HEK293 (cell line): Measurements from ENCODE around the gene ADAMTSL5.
A peak's percentile ranks its signal among the peaks of the same experiment; 100 is the strongest.

Source experiments
- CTCF ChIA-PET: fragments of 350-600 bp; formaldehyde crosslinking; extraction: SDS; loops from one replicate; lab custom pipeline; 2021; ENCODE audit warnings: antibody characterized with exemption; lab: Yijun Ruan, JAX
- POLR2A ChIA-PET: fragments of 300-600 bp; formaldehyde crosslinking; extraction: SDS; loops from one replicate; lab custom pipeline; 2020; ENCODE audit warnings: antibody characterized with exemption, inconsistent platforms; lab: Yijun Ruan, JAX
- H3K27ac ChIP-seq: fragments of 200-500 bp; sonication (Bioruptor generic); 2 replicates; pipeline ENCODE4 v1.5.1; 2014; ENCODE audit warnings: low read depth, low read length, control low read depth, inconsistent platforms; ENCODE audit errors: extremely low read depth
- H3K36me3 ChIP-seq, 2 experiments: fragments of 200-500 bp in 1 of 2; sonication (Bioruptor generic) in 1 of 2; 1 replicate in 1 of 2; 2 replicates in 1 of 2; pipeline ENCODE4 v1.5.1; 2014 to 2017; ENCODE audit warnings: inconsistent platforms in 2 of 2, low read length in 2 of 2; ENCODE audit not compliant: control insufficient read depth in 2 of 2, insufficient read depth in 1 of 2
- H3K4me1 ChIP-seq: fragments of 200-500 bp; sonication (Bioruptor generic); 2 replicates; pipeline ENCODE4 v1.5.1; 2014; ENCODE audit warnings: mild to moderate bottlenecking, low read length, inconsistent platforms; ENCODE audit not compliant: control insufficient read depth, insufficient read depth
- H3K4me3 ChIP-seq: 2 replicates; pipeline ENCODE4 v1.5.1; 2011; ENCODE audit warnings: low read depth, mild to moderate bottlenecking, control low read depth, low read length, moderate library complexity
- H3K9me3 ChIP-seq: fragments of 200-500 bp; sonication (Bioruptor generic); 2 replicates; pipeline ENCODE4 v1.5.1; 2014; ENCODE audit warnings: low read depth, low read length, inconsistent platforms; ENCODE audit not compliant: control insufficient read depth, insufficient read depth
- ATF2 ChIP-seq: fragments of 450-650 bp; formaldehyde crosslinking; IDR thresholded peaks from 2 replicates; pipeline ENCODE4 v1.5.1; 2016; ENCODE audit warnings: missing biosample characterization, missing genetic modification characterization, low read depth
- EGR2 ChIP-seq: fragments of 450-650 bp; formaldehyde crosslinking; IDR thresholded peaks from 2 replicates; pipeline ENCODE4 v1.5.1; 2016; ENCODE audit warnings: low read depth, missing biosample characterization, missing genetic modification characterization
- HIC1 ChIP-seq: fragments of 450-650 bp; formaldehyde crosslinking; IDR thresholded peaks from 2 replicates; pipeline ENCODE4 v1.5.1; 2016; ENCODE audit warnings: missing biosample characterization, missing genetic modification characterization
- MZF1 ChIP-seq: fragments of 450-650 bp; formaldehyde crosslinking; IDR thresholded peaks from 2 replicates; pipeline ENCODE4 v1.5.1; 2017; ENCODE audit warnings: missing biosample characterization, missing genetic modification characterization, borderline replicate concordance
- ZBTB49 ChIP-seq: fragments of 450-650 bp; formaldehyde crosslinking; IDR thresholded peaks from 2 replicates; pipeline ENCODE4 v1.5.1; 2016; ENCODE audit warnings: missing biosample characterization, missing genetic modification characterization, low read depth
- ZBTB8A ChIP-seq: fragments of 450-650 bp; formaldehyde crosslinking; IDR thresholded peaks from 2 replicates; pipeline ENCODE4 v1.5.1; 2016; ENCODE audit warnings: missing biosample characterization, missing genetic modification characterization
- ZFHX2 ChIP-seq: fragments of 450-650 bp; formaldehyde crosslinking; conservative IDR thresholded peaks from 2 replicates; pipeline ENCODE4 v1.5.1; 2016; ENCODE audit warnings: missing biosample characterization, missing genetic modification characterization
- ZFP37 ChIP-seq: fragments of 450-650 bp; formaldehyde crosslinking; IDR thresholded peaks from 2 replicates; pipeline ENCODE4 v1.5.1; 2016; ENCODE audit warnings: missing biosample characterization, missing genetic modification characterization
- ZIC2 ChIP-seq: fragments of 450-650 bp; formaldehyde crosslinking; IDR thresholded peaks from 2 replicates; pipeline ENCODE4 v1.5.1; 2016; ENCODE audit warnings: missing biosample characterization, missing genetic modification characterization
- ZNF18 ChIP-seq: fragments of 450-650 bp; formaldehyde crosslinking; IDR thresholded peaks from 2 replicates; pipeline ENCODE4 v1.5.1; 2016; ENCODE audit warnings: missing biosample characterization, missing genetic modification characterization
- ZNF266 ChIP-seq: fragments of 450-650 bp; formaldehyde crosslinking; IDR thresholded peaks from 2 replicates; pipeline ENCODE4 v1.5.1; 2016; ENCODE audit warnings: missing biosample characterization, missing genetic modification characterization, low read depth
- ZNF302 ChIP-seq: fragments of 450-650 bp; formaldehyde crosslinking; IDR thresholded peaks from 2 replicates; pipeline ENCODE4 v1.5.1; 2016; ENCODE audit warnings: missing biosample characterization, missing genetic modification characterization, low read depth
- ZNF341 ChIP-seq: fragments of 450-650 bp; formaldehyde crosslinking; IDR thresholded peaks from 2 replicates; pipeline ENCODE4; 2016; ENCODE audit warnings: low read depth, missing biosample characterization, missing genetic modification characterization
- ZNF423 ChIP-seq: fragments of 450-650 bp; formaldehyde crosslinking; IDR thresholded peaks from 2 replicates; pipeline ENCODE4 v1.5.1; 2016; ENCODE audit warnings: missing biosample characterization, missing genetic modification characterization
- ZNF501 ChIP-seq: fragments of 450-650 bp; formaldehyde crosslinking; IDR thresholded peaks from 2 replicates; pipeline ENCODE4 v1.5.1; 2016; ENCODE audit warnings: missing biosample characterization, missing genetic modification characterization
- ZNF555 ChIP-seq: fragments of 450-650 bp; formaldehyde crosslinking; conservative IDR thresholded peaks from 2 replicates; pipeline ENCODE4 v1.5.1; 2017; ENCODE audit warnings: missing biosample characterization, mild to moderate bottlenecking, missing genetic modification characterization, inconsistent platforms
- ZNF571 ChIP-seq: fragments of 450-650 bp; formaldehyde crosslinking; IDR thresholded peaks from 2 replicates; pipeline ENCODE4 v1.5.0; 2017; ENCODE audit warnings: missing biosample characterization, missing genetic modification characterization
- ZNF596 ChIP-seq: fragments of 450-650 bp; IDR thresholded peaks from 2 replicates; pipeline ENCODE4 v1.5.0; 2018; ENCODE audit warnings: missing biosample characterization, mild to moderate bottlenecking, missing genetic modification characterization, moderate library complexity
- ZNF677 ChIP-seq: fragments of 450-650 bp; IDR thresholded peaks from 2 replicates; pipeline ENCODE4 v1.5.0; 2018; ENCODE audit warnings: missing biosample characterization, mild to moderate bottlenecking, missing genetic modification characterization, moderate library complexity
- ZNF785 ChIP-seq: fragments of 450-650 bp; formaldehyde crosslinking; IDR thresholded peaks from 2 replicates; pipeline ENCODE4 v1.5.1; 2016; ENCODE audit warnings: missing biosample characterization, missing genetic modification characterization
- ZNF792 ChIP-seq: fragments of 450-650 bp; formaldehyde crosslinking; IDR thresholded peaks from 2 replicates; pipeline ENCODE4 v1.5.1; 2016; ENCODE audit warnings: missing biosample characterization, missing genetic modification characterization
- TF ChIP-seq, protein P1 (sequence below): fragments of 450-650 bp; formaldehyde crosslinking; IDR thresholded peaks from 2 replicates; pipeline ENCODE4 v1.5.1; 2016; ENCODE audit warnings: missing biosample characterization, missing genetic modification characterization
- TF ChIP-seq, protein P2 (sequence below): fragments of 450-650 bp; formaldehyde crosslinking; IDR thresholded peaks from 2 replicates; pipeline ENCODE4 v1.5.1; 2017; ENCODE audit warnings: missing biosample characterization, missing genetic modification characterization
- TF ChIP-seq, protein P3 (sequence below): fragments of 450-650 bp; formaldehyde crosslinking; IDR thresholded peaks from 2 replicates; pipeline ENCODE4 v1.5.1; 2016; ENCODE audit warnings: missing biosample characterization, missing genetic modification characterization

ADAMTSL5 gene

GRCh38 chr19:1471515-1472160 lies 41.2 kb downstream of the ADAMTSL5 start:
- Histone ChIP-seq H3K4me1 (peaks cover 12% of the 10 kb centered on the region), H3K27ac (no peak overlapping the region; the same call in 1 of the 2 replicates), H3K36me3 (peaks cover 0 to 22% of the 10 kb centered on the region in 2 experiments; a peak in 2 of 3 replicates), H3K4me3 (no peak overlapping the region), H3K9me3 (no peaks in the 10 kb centered on the region)
- CTCF ChIA-PET: interaction anchor here (0.9 to 1.1 kb wide), 2 partner anchors 192 to 206 kb away, joined by 3 to 4 read pairs; no protein-coding TSS in a partner anchor
- POLR2A ChIA-PET: interaction anchor here (0.8 to 2.2 kb wide), 7 partner anchors 13 to 93 kb away, joined by 3 to 6 read pairs (median 4); partner anchors contain the start of gene REEP6
- TF ChIP-seq ZNF266 (tag by site-specific recombination) (no peak), ZNF341 (tag by site-specific recombination) (no peak), ZNF423 (no peak), ZIC2 (tag by site-specific recombination) (0 out of 2 replicates have a peak, but pooled peaks have one; percentile 20), ATF2 (tag by site-specific recombination) (no peak), ZBTB49 (no peak), ZNF785 (tag by site-specific recombination) (no peak), ZBTB8A (tag by site-specific recombination) (peak; percentile 30; the same call in 1 of the 2 replicates), ZNF18 (no peak), ZNF571 (tag by site-specific recombination) (no peak), HIC1 (peak; percentile 62; the same call in 1 of the 2 replicates), MZF1 (no peak), ZNF596 (no peak), ZNF555 (tag by site-specific recombination) (no peak), ZFP37 (tag by site-specific recombination) (no peak), ZFHX2 (peak; percentile 77), ZNF501 (tag by site-specific recombination) (no peak), ZNF302 (tag by site-specific recombination) (no peak), EGR2 (peak; percentile 42), ZNF792 (tag by site-specific recombination) (no peak), ZNF677 (tag by site-specific recombination) (no peak)
- TF ChIP-seq, protein P1, sequence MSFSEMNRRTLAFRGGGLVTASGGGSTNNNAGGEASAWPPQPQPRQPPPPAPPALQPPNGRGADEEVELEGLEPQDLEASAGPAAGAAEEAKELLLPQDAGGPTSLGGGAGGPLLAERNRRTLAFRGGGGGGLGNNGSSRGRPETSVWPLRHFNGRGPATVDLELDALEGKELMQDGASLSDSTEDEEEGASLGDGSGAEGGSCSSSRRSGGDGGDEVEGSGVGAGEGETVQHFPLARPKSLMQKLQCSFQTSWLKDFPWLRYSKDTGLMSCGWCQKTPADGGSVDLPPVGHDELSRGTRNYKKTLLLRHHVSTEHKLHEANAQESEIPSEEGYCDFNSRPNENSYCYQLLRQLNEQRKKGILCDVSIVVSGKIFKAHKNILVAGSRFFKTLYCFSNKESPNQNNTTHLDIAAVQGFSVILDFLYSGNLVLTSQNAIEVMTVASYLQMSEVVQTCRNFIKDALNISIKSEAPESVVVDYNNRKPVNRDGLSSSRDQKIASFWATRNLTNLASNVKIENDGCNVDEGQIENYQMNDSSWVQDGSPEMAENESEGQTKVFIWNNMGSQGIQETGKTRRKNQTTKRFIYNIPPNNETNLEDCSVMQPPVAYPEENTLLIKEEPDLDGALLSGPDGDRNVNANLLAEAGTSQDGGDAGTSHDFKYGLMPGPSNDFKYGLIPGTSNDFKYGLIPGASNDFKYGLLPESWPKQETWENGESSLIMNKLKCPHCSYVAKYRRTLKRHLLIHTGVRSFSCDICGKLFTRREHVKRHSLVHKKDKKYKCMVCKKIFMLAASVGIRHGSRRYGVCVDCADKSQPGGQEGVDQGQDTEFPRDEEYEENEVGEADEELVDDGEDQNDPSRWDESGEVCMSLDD: peak; percentile 48; the same call in 1 of the 2 replicates
- TF ChIP-seq, protein P2, sequence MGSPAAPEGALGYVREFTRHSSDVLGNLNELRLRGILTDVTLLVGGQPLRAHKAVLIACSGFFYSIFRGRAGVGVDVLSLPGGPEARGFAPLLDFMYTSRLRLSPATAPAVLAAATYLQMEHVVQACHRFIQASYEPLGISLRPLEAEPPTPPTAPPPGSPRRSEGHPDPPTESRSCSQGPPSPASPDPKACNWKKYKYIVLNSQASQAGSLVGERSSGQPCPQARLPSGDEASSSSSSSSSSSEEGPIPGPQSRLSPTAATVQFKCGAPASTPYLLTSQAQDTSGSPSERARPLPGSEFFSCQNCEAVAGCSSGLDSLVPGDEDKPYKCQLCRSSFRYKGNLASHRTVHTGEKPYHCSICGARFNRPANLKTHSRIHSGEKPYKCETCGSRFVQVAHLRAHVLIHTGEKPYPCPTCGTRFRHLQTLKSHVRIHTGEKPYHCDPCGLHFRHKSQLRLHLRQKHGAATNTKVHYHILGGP (tag by site-specific recombination): no peak
- TF ChIP-seq, protein P3, sequence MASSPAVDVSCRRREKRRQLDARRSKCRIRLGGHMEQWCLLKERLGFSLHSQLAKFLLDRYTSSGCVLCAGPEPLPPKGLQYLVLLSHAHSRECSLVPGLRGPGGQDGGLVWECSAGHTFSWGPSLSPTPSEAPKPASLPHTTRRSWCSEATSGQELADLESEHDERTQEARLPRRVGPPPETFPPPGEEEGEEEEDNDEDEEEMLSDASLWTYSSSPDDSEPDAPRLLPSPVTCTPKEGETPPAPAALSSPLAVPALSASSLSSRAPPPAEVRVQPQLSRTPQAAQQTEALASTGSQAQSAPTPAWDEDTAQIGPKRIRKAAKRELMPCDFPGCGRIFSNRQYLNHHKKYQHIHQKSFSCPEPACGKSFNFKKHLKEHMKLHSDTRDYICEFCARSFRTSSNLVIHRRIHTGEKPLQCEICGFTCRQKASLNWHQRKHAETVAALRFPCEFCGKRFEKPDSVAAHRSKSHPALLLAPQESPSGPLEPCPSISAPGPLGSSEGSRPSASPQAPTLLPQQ (tag by site-specific recombination): no peak
